Fibroblast of skin of left biceps (primary cell): Measurements from ENCODE around the gene PNLIPRP1.

ENCODE experiments used
- DNase-seq, 2 experiments: peaks; one replicate each; pipeline ENCODE4 v3.0.0-alpha.2; 2013; ENCODE audit warnings: low read depth in 2 of 2

The PNLIPRP1 gene

DNA sequence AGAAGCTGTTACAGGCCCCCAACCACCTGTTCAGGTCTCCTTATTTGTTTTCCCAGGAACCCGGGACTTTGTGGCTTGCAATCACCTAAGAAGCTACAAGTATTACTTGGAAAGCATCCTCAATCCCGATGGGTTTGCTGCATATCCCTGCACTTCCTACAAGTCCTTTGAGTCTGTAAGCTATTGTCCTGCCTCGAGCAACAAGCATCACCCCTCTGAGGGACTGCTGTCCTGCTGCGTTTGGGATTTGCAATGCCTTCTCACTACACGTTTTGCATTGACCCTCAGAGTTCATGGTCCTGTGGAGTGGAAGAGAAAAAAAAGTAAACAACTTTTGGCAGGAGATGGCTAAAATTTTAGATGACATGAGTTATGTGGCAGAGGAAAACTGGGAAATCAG, 9.2 kb downstream of the PNLIPRP1 start:
- no peak for DNase-seq

DNA sequence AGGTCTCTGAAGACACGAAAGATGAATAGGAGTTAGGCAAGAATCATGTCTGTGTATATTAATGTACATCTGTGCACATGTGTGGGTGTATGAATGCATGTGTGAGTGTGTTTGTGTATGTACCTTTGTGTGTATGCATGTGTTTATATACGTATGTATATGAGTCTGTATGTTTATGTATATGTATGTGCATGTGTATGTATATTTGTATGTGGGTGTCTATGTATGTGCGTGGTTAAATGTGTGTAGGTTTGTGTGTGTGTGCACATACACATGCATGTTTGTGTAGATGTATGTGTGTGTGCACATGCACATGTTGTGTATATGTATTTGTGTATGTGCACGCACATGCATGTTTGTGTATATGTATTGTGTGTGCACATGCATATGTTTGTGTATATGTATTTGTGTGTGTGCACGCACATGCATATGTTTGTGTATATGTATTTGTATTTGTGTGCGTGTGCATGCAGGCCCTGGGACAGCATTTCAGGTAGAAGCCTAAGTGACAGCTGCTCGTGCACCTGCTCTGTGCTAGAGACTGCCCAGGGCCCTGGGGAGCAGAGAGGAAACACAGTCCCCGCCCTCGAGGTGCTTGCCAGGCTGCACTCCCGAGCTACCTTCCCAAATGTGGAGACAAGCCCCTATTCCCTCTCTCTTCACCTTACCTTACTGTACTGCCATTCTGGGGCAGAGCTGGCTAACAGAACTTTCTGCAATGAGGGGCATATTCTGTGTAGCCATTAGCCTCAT, 12.1 kb downstream of the PNLIPRP1 start:
- DNase-seq: no peak

DNA sequence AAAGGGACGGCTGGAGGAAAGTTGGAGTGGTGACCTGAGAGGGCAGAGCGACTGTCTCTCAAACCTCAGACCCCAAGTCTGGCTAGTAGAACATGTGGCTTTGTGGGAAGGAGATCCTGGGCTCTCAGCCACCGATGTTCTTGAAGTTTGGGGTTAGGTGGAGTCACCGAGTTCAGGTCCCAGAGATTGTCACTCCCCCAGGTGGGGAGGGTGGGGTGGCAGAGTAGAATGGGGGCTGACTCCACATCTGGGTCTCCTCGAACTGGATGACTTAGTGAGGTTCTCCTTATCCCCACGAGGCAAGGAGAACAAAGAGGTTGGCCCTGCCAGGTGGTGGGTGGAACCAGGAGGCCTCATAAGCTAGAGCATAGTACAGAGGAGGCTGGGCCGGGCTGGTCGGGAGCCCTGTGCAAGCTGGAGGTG, 15.3 kb downstream of the PNLIPRP1 start:
- DNase-seq: no peak

DNA sequence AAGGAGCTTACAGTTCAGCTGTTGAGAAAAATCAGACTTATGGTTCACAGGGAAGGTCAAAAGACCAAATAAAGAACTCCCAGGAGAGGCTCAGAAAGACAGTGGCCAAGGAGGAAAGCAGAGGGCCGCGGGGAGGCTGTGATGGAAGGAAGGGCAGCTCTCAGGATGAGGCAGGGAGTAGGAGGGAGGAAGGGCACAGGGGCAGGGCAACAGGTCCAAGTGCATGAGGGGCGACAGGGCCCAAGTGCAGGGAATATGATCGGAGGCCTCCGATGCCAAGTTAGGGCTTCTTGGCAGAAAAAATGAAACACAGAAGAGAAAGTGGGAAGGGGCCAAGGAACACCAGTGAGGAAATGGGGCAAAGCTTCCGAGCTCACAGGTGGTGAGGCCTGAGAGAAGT, 16.6 kb downstream of the PNLIPRP1 start:
- DNase-seq: no peak

DNA sequence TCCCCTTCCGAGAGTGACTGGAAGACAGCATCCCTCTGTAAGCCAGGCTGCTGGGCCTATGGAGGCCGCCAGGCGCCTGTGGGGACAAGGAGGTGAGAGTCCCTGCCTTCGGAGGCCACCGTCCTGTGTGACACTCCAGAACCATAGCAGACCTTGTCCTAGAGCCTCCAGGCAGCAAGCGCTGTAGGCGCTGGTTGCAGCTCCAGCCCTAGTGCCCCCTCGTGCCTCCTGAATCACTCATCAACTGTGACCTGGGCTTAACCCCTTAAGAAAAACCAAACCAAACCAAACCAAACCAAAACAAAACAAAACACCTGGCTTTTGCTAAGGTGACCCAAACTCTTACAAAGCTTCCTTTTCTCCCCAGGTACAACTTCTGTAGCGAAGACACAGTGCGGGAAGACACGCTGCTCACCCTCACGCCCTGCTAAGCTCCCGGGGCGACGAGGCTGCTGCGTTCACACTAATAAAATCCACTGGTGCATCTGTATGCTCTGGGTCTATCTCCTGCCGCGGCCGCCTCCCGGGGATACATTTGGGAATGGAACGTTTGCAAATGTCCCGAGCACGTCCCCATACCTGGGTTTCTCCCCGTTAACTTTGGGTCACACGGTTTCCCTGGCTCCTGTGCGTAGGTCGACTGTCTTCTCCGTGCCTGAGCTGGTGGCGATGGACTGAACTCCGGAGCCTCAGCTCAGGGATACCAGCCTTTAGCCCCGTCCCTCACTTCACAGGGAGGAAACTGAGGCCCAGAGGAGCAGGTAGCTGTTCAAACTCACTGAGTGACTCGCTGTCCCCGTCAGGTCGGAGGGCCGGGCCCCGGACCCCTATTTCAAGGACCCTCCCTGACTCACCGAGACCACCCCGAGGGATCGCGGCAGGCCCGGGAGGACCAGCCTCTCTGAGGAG, 18.2 kb downstream of the PNLIPRP1 start:
- no peak for DNase-seq

DNA sequence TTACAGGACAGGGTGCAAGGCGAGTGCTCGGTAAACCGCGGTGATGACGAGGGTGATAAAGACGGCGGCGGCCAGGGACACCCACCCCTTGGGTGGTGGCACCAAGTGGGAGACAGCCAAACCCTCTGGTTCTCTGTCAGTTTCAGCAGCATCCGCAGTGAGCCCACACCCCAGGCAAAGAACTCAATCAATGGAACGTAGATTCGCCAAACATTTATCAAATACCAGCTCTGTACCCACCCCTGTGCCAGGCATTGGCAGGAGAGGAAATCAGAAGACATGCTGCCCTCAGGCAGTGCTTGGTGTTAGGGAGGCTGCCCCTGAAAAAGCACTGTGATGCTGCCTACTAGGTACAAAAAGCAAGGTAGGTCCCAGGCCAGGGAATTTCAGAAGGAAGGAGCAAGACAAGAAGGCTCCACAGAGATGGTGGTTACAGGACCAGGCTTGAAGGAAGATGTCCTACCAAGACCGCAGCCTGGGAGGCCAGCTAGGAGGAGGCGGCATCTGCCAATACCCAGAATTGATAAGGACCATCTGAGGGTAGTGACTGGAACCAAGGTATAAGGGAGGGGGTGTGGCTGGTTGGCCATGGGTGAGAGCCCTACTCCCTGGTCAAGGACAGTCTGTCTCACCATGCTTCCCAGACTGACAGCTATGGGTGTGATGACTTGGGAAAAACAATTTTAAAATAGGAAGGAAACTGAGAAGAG, 19.8 kb downstream of the PNLIPRP1 start:
- DNase-seq: no peak

DNA sequence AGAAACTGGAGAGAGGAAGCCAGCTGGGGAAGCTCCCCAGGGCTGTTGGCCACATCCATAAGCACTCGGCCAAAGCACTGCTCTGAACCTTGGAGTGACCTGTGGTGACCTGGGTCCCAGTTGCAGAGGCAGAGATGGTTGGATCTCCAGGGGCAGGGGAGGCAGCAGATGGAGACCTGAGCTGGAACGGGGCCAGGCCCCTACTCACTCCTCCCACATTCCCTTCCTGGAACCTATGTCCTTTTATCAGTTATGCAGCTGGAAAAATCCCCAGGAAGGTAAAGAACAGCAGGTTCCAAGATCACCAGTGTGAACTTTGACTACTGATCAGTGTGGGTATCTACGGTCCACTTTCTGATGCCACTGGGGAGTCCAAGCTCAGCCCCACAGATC, 20.4 kb downstream of the PNLIPRP1 start:
- no peak for DNase-seq

DNA sequence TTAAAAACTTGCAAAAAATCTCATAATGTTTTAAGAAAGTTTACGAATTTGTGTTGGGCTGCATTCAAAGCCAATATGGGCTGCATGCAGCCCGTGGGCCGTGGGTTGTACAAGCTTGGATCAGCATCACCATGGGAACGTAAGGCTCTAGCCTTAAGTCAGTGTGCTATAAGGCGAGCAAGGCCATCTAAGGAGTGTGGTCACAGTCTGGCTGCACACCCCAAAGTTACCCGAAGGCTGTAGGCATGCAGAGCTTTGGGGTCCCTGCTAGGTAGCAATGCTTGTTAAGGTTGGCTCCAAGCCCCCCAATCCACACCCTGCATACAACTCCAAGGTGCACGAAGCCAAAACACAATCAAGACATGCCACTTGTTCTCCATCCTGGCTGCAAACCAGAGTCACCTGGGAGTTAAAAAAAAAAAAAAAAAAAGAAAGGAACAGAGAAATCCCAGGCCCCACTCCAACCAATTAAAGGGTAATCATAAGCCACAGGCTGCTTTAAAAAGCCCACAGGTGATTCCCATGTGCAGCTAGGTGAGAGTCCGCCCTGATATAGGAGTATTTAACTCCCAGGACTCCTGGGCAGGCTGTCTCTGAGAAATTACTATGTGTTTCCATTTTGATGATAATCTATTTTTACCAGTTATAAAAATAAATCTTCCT, 21.5 kb downstream of the PNLIPRP1 start:
- DNase-seq: no peak

DNA sequence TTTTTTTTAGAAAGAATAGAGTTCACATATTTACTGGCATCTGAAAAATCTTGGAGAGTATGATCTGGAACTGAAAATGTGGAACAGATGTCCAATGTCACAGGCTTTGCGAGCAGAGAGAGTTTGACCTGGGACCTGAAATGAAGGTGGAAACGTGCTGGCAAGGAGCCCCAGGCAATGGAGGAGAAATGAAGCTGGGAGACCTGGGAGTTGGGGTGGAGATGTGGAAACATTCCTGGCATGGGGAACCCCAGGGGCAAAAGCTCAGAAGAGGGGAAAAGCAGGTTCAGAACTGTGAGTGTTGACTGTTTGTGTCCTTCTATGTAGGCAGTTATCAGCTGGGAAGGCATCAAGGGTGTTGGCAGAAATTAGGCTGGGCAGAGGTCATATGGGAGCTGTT, 22.7 kb downstream of the PNLIPRP1 start:
- no peak for DNase-seq

DNA sequence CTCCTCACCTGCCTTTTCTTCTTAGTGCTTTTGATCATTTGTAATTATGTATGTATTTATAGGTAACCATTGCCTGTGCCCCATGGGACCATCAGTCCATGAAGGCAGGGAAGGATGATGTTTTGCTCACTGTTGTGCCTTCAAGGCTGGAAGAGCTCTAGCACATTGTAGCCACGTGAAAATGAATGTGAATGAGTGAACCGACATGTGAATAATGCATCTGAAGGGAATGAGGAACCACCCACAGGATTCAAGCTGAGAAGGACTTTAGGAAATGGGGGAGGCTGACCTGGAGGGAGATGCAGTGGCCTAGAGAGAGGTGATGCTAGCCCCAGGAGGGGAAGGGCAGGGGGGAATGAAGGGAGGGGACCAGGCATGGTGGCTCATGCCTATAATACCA, 24.0 kb downstream of the PNLIPRP1 start:
- no peak for DNase-seq

DNA sequence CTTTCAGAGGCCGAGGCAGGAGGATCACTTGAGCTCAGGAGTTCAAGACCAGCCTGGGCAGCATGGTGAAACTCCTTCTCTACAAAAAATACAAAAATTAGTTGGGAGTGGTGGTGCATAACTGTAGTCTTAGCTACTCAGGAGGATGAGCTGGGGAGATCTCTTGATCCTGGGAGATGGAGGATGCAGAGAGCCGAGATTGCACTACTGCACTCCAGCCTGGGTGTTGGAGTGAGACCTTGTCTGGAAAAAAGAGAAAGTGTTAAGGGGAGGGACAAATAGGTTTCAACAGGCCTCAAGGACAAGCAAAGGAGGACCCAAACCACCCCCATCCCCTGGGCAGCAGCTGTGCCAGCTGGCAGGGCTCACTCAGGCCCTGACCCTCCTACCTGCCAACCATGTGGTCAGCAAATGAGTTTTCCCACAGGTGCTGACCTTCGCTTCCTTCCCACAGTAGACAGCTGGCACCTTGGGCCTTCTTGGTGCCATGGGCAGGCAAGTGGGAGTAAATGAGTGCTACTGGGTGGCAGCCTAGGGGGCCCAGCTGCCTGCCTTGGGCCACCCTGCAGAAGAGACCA, 24.5 kb downstream of the PNLIPRP1 start:
- DNase-seq: no peak

DNA sequence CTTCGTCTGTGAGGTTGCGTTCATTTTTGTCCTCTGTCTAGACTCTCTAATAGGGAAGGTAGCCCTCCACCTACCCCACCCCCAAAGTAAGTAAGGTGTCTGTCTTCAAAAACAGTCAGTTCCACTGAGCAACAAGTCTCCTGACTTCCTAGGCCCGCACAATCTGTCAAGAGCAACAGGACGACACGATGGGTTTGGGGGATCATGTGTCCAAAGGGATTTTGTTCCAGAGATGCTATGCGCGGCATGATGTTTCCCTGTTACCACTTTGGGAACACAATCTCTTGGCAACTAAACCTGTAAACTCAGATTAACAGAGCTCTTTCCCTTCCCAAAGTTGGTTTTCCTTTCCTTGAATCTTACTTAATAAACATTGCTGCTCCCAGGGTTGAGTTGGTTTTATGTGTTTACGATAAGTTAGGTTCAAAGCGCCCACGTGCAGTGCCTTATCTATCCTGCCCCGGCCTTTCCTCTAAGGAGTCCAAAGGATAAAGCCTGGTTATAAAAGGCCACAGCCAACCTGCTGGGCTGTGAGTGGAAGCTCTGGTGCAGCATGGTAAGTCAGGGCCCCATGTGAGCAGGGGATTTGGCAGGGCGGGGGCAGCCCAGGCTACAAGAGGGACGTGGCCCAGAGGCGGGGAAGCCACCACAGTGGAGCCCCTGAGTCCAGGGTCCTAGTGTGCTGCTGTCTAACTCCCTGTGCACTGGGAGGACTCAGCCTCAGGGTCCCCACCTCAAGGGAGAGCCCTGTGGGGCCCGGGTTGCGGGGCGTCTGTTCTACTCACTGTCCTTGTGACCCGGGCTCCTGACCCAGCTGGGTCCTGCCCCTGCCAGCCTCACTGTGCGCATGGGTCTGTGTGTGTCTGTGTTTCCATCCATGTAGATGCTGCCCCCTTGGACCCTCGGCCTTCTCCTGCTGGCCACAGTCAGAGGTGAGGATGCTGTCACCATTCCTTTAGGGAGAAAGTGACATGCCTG, 30.0 kb downstream of the PNLIPRP1 start, which contains the start of gene PNLIPRP2:
TSS of gene PNLIPRP2 (plus strand) at position 531 of the 978 bp plus-strand sequence.
- DNase-seq: no peak

DNA sequence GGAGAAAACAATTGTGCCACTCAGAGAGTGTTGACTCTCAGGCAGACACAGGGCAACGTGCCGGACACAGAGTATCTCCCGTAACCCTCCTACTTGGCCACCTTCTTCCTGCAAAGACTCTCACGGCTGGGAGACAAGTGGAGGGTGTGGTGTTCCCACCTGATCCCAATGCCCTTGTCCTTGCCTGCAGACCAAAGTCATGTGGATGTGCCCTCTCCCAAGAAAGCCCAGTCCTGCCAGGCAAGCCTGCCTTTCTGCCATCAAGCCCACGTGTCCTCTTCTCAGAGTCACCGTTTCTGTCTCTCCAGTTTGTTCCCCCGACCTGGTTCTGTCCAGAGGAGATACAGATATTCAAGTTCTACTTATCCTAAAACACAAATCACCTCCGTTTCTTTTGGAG, 30.7 kb downstream of the PNLIPRP1 start:
- no peak for DNase-seq

DNA sequence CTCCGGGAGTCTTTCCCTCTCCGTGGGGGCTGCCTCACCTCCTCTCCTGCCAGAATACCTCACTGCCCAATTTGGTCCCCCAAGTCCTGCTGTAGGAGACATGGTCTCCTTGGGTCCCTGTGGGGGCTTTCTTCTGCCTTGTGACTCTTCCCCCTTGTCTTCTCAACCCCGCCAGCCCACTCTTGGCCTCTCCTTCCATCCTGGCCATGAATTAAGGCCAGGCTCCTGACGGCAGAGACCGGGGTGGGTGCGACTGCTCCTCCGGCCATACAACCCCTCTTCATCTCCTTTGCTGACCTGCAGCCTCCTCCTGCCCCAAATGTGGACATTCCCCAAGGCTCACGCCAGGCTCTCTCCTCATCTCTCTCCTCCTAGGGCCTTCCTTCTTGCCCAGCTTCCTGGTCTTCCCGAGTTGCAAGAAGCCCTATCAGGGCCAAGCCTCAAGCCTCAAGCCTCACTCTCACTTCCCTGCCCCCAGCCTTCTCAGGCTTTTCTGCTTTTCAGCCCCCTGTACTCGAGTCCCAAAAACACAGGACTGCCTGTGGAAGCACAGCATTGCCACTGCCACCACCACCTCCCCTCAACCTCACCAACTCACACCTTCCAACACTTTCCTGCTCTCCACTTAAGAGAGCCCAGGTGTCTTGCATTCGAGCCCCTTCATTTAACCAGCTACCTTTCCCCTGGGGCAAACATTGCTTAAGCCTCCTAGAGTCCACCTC, 31.3 kb downstream of the PNLIPRP1 start:
- DNase-seq: no peak

DNA sequence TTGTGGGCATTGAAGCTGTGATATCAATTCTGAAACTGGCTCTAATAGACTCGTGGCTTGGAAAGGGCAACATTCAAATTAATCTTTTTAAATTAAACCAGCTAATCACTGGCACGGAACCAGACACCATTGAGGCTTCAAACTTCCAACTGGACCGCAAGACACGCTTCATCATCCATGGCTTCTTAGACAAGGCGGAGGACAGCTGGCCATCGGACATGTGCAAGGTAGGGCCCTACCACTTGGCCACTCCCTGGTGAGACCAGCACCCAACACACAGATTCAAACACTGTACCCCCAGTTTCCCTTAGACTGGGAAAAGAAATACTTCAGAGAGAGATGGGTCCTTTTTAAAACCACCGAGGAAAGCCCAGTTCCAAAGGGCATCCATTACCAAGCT, 35.1 kb downstream of the PNLIPRP1 start:
- DNase-seq: no peak

DNA sequence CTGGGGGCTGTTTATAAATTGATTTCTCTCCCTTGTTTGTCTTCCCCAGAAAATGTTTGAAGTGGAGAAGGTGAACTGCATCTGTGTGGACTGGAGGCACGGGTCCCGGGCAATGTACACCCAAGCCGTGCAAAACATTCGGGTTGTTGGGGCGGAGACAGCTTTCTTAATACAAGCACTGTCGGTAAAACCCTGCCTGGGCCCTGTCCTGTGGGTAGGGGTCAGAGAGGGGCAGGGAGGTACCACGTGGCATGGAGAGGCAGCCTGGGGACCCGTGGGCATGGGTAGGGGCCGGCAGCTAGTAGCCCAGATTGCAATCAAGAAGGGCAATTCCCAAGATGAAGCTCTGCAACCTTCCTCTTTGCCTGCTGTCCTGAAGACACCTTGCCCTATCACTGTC, 36.1 kb downstream of the PNLIPRP1 start:
- DNase-seq: no peak

DNA sequence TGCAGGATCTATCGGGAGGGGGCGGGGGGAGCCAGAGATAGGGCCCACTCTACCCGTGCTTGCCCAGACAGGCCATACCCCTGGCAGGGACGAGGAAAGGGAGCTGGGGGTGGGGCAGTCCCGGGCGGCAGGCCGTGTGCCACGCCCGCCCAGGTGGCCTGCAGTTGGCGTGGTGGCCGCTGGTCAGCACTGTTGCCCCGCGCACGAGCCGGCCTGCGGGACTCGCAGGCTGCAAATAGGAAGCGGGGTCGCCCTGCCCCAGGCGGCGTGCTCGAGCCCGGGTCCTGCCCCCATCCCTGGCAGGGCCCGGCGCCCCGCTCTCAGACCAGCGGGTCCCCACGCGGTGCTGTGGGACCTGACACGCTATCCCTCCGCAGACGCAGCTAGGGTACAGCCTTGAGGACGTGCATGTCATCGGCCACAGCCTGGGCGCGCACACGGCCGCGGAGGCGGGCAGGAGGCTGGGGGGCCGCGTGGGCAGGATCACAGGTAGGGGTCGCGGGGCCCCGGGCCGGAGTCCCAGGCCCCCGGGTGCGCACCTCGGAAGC, 36.7 kb downstream of the PNLIPRP1 start:
- no peak for DNase-seq

DNA sequence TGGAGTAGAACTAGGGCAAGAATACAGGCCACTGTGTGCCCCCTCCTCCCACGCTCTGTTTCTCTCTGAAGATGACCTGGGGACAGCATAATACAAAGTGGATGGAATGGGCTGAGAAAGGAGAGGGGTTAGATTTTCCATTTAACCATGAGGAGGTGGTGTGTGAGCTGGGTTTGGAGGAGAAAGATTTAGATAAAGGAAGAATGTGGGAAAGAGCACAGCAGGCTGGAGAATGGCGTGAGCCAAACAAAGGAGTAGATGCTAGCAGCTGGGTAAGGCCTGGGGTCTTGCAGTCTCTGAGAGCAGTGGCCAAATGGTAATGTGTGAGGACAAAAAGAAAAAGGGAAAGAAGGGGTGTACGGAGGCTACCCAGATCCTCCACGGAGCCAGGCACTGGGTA, 38.6 kb downstream of the PNLIPRP1 start:
- no peak for DNase-seq

DNA sequence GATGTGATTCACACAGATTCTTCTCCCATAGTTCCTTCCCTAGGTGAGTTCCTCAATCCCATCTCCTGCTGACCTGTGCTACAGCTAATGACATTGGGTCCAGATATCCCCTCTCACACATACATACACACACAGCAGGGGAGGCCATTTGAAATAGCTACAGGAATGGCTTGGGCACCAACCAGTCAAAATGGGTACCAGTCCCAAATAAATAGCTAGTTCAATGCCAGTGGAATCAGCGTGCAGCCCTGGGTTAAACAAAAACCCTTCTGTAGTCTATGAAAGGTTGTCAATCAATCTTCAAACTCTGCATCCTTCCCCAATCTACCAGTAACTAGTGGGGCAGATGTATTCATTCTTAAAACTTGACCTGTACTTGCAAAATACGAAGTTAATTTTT, 39.3 kb downstream of the PNLIPRP1 start:
- DNase-seq: no peak
